HFF-Myc (cell line): ENCODE results near the gene SLIT2.

ENCODE experiments used
- DNase-seq: peaks from one replicate; pipeline ENCODE4 v3.0.0-alpha.2; 2011; ENCODE audit warnings: low read depth; ENCODE audit errors: extremely low read depth
- H3K4me3 ChIP-seq: replicated peaks from 2 replicates; pipeline ENCODE4 v1.5.1; 2011; ENCODE audit warnings: low read depth, mild to moderate bottlenecking, control low read depth, low read length
- CTCF ChIP-seq: IDR thresholded peaks from 2 replicates; pipeline ENCODE4 v1.5.1; 2012; ENCODE audit warnings: mild to moderate bottlenecking, low read depth, low read length, control low read depth; ENCODE audit errors: missing control alignments

SLIT2 gene

GRCh38 chr4:20264688-20265087, 13.0 kb downstream of the SLIT2 start:
- no peak for TF ChIP-seq CTCF
- H3K4me3 ChIP-seq = no peak overlapping the region
- DNase-seq = no peak

GRCh38 chr4:20265726-20266125, 14.0 kb downstream of the SLIT2 start:
- TF ChIP-seq CTCF = no peak
- no peak overlapping the region for H3K4me3 ChIP-seq
- no peak for DNase-seq

- DNase-seq = no peak
- TF ChIP-seq CTCF = no peak
Measured at GRCh38 chr4:20266215-20267082, 14.7 kb downstream of the SLIT2 start.

GRCh38 chr4:20268028-20268427, 16.3 kb downstream of the SLIT2 start:
- no peak for DNase-seq
- no peak for TF ChIP-seq CTCF
- no peak overlapping the region for H3K4me3 ChIP-seq

More at GRCh38 chr4:20266215-20267082, 14.7 kb downstream of the SLIT2 start:
- no peak overlapping the region for H3K4me3 ChIP-seq

- H3K4me3 ChIP-seq = no peak overlapping the region
- TF ChIP-seq CTCF = no peak
- no peak for DNase-seq
Measured at GRCh38 chr4:20269320-20269719, 17.6 kb downstream of the SLIT2 start.

GRCh38 chr4:20271950-20272349, 20.2 kb downstream of the SLIT2 start:
- no peak for DNase-seq
- no peak overlapping the region for H3K4me3 ChIP-seq
- no peak for TF ChIP-seq CTCF

- DNase-seq = no peak
- H3K4me3 ChIP-seq = no peak overlapping the region
- no peak for TF ChIP-seq CTCF
Measured at GRCh38 chr4:20272411-20272872, 20.7 kb downstream of the SLIT2 start.
